Spleen (tissue), 7 donors: ENCODE results near the gene FPR2.

Experiments used
- POLR2A ChIP-seq, 3 donors: fragments of 450-650 bp; IDR thresholded peaks; one replicate each; pipeline ENCODE4 v1.5.1; 2017; ENCODE audit warnings: antibody characterized with exemption in 3 of 3, mild to moderate bottlenecking in 1 of 3
- POLR2AphosphoS5 ChIP-seq, 3 donors: sonication (generic); formaldehyde crosslinking; IDR thresholded peaks; one replicate each; pipeline ENCODE4 v1.5.1; 2017; ENCODE audit warnings: antibody characterized with exemption in 3 of 3
- TF ChIP-seq, protein P1 (sequence below), 11 experiments: fragments of 200-600 bp in 7 of 11; fragments of 450-650 bp in 4 of 11; sonication (generic) in 4 of 11; IDR thresholded peaks in 8 of 11; conservative IDR thresholded peaks in 3 of 11; 1 replicate in 7 of 11; 2 replicates in 4 of 11; pipeline versions ENCODE4 v1.4.0 to v1.8.0; 2016 to 2021; ENCODE audit warnings: antibody characterized with exemption in 11 of 11, inconsistent platforms in 4 of 11, mild to moderate bottlenecking in 1 of 11
- donor health status: DM: no; HTN: no; CAD: no; lungs with moderate emphysema.
- donor health status: DM: no; HTN: no; CAD: no.
- donor health status: DM: no; HTN: no; CAD: no.

DNA sequence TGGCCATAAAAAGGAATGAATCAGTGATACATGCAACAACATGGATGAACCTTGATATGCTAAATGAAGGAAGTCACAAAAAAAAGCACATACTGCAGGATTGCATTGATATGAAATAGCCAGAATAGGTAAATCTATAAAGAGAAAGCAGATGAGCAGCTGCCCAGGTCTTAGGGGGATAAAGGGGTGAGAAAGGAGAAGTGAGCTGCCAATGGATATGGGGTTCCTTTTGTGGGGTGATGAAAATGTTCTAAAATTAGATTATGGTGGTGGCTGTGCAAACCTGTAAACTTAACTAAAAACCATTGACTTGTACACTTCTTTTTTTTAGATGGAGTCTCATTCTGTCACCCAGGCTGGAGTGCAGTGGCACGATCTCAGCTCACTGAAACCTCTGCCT lies 49.3 kb upstream of the FPR2 start:
- TF ChIP-seq POLR2A (IDR thresholded peaks at IDR 0.05) (no peak), POLR2AphosphoS5 (IDR thresholded peaks at IDR 0.05) (no peak)
- TF ChIP-seq, protein P1, sequence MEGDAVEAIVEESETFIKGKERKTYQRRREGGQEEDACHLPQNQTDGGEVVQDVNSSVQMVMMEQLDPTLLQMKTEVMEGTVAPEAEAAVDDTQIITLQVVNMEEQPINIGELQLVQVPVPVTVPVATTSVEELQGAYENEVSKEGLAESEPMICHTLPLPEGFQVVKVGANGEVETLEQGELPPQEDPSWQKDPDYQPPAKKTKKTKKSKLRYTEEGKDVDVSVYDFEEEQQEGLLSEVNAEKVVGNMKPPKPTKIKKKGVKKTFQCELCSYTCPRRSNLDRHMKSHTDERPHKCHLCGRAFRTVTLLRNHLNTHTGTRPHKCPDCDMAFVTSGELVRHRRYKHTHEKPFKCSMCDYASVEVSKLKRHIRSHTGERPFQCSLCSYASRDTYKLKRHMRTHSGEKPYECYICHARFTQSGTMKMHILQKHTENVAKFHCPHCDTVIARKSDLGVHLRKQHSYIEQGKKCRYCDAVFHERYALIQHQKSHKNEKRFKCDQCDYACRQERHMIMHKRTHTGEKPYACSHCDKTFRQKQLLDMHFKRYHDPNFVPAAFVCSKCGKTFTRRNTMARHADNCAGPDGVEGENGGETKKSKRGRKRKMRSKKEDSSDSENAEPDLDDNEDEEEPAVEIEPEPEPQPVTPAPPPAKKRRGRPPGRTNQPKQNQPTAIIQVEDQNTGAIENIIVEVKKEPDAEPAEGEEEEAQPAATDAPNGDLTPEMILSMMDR (IDR thresholded peaks at IDR 0.05 in 8 of 11, conservative IDR thresholded peaks at IDR 0.05 in 3 of 11) = no peak
